AG09319 (cell line): ENCODE data around the gene ABCA8.

Experiments
- DNase-seq: peaks from one replicate; pipeline ENCODE4 v3.0.0-alpha.2; 2010; ENCODE audit warnings: low read depth; ENCODE audit errors: extremely low read depth
- CTCF ChIP-seq: IDR thresholded peaks from 2 replicates; pipeline ENCODE4 v1.5.1; 2011; ENCODE audit warnings: low read depth, mild to moderate bottlenecking, inconsistent platforms, low read length, moderate library complexity

ABCA8 gene

GRCh38 chr17:68865584-68865983 is 89.6 kb downstream of the ABCA8 start:
- no peak for TF ChIP-seq CTCF
- DNase-seq = no peak

GRCh38 chr17:68863091-68863652 is 92.0 kb downstream of the ABCA8 start:
- no peak for TF ChIP-seq CTCF
- DNase-seq = no peak

GRCh38 chr17:68861602-68862001 is 93.6 kb downstream of the ABCA8 start:
- DNase-seq = no peak
- TF ChIP-seq CTCF = no peak

- no peak for TF ChIP-seq CTCF
- no peak for DNase-seq
These were observed 94.3 kb downstream of the ABCA8 start for GRCh38 chr17:68860941-68861340.

GRCh38 chr17:68854452-68854851 is 100.7 kb downstream of the ABCA8 start:
- DNase-seq = no peak
- no peak for TF ChIP-seq CTCF

GRCh38 chr17:68853439-68853838 is 101.8 kb downstream of the ABCA8 start:
- no peak for DNase-seq
- TF ChIP-seq CTCF = no peak

GRCh38 chr17:68853036-68853435 is 102.2 kb downstream of the ABCA8 start:
- TF ChIP-seq CTCF = no peak
- no peak for DNase-seq
